Fibroblast of villous mesenchyme (primary cell): Measurements from ENCODE around the gene UACA. TPM values are rescaled to one million over a fixed set of nuclear protein-coding genes. Genes with fewer than 3 reads are reported as not detected.
A peak's percentile ranks its signal among the peaks of the same experiment; 100 is the strongest.

Source experiments
- DNase-seq: peaks from one replicate; pipeline ENCODE4 v3.0.0-alpha.2; 2010; ENCODE audit warnings: low read depth
- H3K4me3 ChIP-seq: 2 replicates; pipeline ENCODE4 v1.5.1; 2011; ENCODE audit warnings: low read depth, mild to moderate bottlenecking, low read length
- total RNA-seq: library from RNA; depleted of rRNA; stranded (reverse); fragments of >200 nt; gene quantifications from 2 replicates; pipeline ENCODE4 v1.2.3, GENCODE V29; 2012
- TF ChIP-seq, protein P1 (sequence below): IDR thresholded peaks from 2 replicates; pipeline ENCODE4 v1.5.1; 2012; ENCODE audit warnings: low read depth, mild to moderate bottlenecking, low read length; ENCODE audit not compliant: insufficient read depth

UACA gene
- total RNA-seq, 1 donor, result 160 TPM

DNA sequence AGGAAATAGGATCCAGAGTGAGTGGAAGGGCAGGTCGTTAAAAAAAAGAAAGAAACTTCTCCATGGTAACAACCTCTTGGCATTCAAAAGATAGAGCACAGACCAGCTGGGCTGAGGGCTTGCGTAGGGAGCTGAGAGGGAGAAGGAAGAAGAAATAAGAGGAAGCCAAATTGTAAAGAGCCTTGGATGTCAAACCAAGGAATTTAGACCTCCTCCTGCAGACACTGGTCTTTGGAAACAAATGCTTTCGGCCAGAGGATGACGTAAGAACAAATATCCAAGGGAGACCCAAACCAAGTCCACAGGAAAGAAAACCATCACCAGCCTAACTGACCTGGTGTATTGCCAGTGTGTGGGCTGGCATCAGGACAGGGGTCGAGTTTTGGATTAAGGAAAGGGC, 155.2 kb downstream of the UACA start:
- peak; percentile 75 for DNase-seq
- TF ChIP-seq, protein P1, sequence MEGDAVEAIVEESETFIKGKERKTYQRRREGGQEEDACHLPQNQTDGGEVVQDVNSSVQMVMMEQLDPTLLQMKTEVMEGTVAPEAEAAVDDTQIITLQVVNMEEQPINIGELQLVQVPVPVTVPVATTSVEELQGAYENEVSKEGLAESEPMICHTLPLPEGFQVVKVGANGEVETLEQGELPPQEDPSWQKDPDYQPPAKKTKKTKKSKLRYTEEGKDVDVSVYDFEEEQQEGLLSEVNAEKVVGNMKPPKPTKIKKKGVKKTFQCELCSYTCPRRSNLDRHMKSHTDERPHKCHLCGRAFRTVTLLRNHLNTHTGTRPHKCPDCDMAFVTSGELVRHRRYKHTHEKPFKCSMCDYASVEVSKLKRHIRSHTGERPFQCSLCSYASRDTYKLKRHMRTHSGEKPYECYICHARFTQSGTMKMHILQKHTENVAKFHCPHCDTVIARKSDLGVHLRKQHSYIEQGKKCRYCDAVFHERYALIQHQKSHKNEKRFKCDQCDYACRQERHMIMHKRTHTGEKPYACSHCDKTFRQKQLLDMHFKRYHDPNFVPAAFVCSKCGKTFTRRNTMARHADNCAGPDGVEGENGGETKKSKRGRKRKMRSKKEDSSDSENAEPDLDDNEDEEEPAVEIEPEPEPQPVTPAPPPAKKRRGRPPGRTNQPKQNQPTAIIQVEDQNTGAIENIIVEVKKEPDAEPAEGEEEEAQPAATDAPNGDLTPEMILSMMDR, result no peak
- H3K4me3 ChIP-seq, result no peak overlapping the region

DNA sequence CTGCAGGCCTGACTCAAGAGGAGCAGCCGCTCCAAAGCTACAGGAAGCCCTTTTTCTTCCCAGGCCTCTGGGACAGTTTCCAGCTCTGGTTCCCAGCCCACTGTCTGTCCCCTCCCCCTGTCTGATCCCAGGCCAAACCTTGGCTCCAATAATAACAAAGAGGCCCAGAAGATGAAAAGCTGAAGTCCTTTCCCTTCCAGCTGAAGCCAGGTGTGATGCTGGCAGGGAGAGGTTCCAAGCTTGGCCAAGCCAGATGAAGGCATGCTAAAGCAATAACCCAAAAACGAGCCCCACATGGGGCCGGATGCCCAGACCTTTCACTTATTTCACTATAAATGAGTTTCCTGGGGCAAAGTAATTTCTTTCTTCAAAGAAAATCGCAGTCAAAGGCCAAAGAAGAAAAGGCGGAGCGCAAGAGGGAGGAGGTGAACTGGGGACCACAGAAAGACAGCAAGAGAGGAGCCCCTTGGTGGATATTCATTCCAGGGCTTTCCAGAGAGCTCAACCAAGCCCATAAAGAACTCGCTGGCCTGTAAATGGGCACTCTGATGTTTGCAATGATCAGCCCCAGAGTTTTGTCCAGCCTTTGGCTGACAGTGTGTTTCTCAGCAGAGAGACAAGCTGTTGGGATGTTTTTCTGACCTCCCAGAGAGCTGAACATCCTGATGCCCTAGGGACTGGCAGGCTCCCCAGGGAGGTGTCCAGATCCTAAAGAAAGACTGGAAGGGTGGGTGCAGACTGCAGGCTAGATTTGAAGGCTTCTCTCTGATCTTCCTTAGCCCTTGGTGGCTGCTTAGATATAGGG, 157.6 kb downstream of the UACA start:
- TF ChIP-seq, protein P1, result no peak
- no peak overlapping the region for H3K4me3 ChIP-seq
- DNase-seq, result peak; percentile 78

DNA sequence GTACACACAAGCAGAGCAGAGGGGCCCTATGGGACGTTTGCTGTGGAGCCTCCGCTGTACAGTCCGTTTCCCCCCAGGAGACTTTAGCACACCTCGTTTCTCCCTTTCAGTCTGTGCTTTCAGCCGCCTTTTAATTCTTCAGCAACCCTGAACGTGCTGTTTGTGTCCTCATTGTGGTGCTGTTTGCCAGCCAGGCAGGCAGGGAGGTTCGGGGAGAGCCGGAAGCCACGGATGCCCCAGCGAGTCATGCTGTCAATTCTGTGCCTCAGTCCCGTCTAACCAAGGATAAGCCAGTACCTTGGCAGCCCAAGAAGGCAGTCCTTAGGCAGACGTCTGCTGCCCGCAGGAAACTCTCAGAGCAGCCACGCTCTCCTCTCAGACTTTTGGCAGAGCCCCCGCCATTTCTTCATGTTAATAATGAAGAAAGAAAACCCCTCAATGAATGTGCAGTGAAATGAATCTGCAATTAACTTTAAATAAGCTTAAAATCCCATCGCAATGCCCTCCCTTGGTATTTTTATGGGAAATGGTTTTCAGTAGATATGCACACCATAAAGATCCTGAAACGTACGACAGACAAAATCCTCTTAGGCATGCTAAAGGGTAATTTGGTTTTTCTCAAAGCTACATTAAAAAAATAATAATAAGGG, 158.6 kb downstream of the UACA start:
- H3K4me3 ChIP-seq, result no peak overlapping the region
- DNase-seq, result peak; percentile 28
- TF ChIP-seq, protein P1, result peak; percentile 17

Other genes starting within 250 kb of the UACA start
- gene LARP6, start 90.6 kb upstream of the UACA start, total RNA-seq, result 36.7 and 46.7 TPM in 2 replicates
- gene THAP10, start 128.9 kb upstream of the UACA start, total RNA-seq, result 1.9 and 2.6 TPM in 2 replicates
- gene LRRC49, start 129.3 kb upstream of the UACA start, total RNA-seq, result 10.3 and 14.2 TPM in 2 replicates